GM12801 (cell line): Measurements from ENCODE around the gene MIEF1.

Source experiments
- CTCF ChIP-seq: IDR thresholded peaks from one replicate; pipeline ENCODE4 v1.5.1; 2011; ENCODE audit warnings: control low read depth; ENCODE audit not compliant: insufficient read length; ENCODE audit errors: extremely low read depth

Gene MIEF1

GRCh38 chr22:39486951-39487825, 14.9 kb upstream of the MIEF1 start:
- no peak for TF ChIP-seq CTCF

GRCh38 chr22:39487826-39488520, 14.1 kb upstream of the MIEF1 start:
- TF ChIP-seq CTCF = no peak

- no peak for TF ChIP-seq CTCF
Measured at GRCh38 chr22:39488563-39489083, 13.5 kb upstream of the MIEF1 start.

GRCh38 chr22:39489094-39490068, 12.7 kb upstream of the MIEF1 start:
- no peak for TF ChIP-seq CTCF

- TF ChIP-seq CTCF = no peak
Measured at GRCh38 chr22:39490135-39490798, 11.8 kb upstream of the MIEF1 start.

GRCh38 chr22:39490966-39491680, 11.0 kb upstream of the MIEF1 start:
- no peak for TF ChIP-seq CTCF
